ENCODE data around the gene FOXF1. TPM values are rescaled to one million over a fixed set of nuclear protein-coding genes. Genes with fewer than 3 reads are reported as not detected.

FOXF1 gene
- polyA plus RNA-seq, 2 of the 4 experiments (the other 2 are of a cell fraction) = not detected

DNA sequence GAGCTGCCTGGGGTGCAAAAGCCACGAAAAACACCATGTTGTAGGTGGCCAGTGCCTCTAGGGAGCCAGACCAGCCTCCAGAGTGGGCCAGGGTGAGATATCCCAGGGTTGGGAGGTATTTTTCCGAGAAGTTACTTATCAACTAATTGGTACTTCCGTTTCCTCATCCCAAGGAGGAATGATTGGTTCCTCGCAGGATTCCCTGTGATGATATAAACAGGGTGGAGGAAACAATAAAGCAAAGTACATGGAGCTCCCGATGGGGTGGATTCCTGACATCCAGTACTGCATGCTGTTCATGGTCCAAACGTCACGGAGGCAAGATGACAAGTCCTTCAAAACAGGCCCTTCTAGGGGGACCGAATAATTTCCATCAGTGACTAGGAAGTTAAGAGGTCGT, 39.4 kb upstream of the FOXF1 start:
- POLR2A ChIA-PET = no interaction called here
- no peaks in the 10 kb centered on the region for H3K4me1 ChIP-seq
- H3K4me3 ChIP-seq = no peak overlapping the region
- no peak for DNase-seq (ENCODE audit: low read depth in 1 of 2, low spot score in 1 of 2)
- TF ChIP-seq ZC3H11A (IDR thresholded peaks at IDR 0.05) (no peak), TP53 (CRISPR knock-in tag; IDR thresholded peaks at IDR 0.05) (no peak), JUN (IDR thresholded peaks at IDR 0.05) (no peak), GATA3 (IDR thresholded peaks at IDR 0.05; ENCODE audit: borderline replicate concordance) (no peak), HOXA7 (CRISPR knock-in tag; IDR thresholded peaks at IDR 0.05) (no peak), ZNF302 (CRISPR knock-in tag; IDR thresholded peaks at IDR 0.05) (no peak), CHD4 (IDR thresholded peaks at IDR 0.05; ENCODE audit: borderline replicate concordance) (no peak), ZSCAN20 (CRISPR knock-in tag; IDR thresholded peaks at IDR 0.05) (no peak), SREBF2 (IDR thresholded peaks at IDR 0.05) (no peak), RCOR1 (IDR thresholded peaks at IDR 0.05; ENCODE audit: low read depth, low read length) (no peak), NFE2L2 (conservative IDR thresholded peaks at IDR 0.05; ENCODE audit: low read length) (no peak), CEBPB (IDR thresholded peaks at IDR 0.05) (no peak), KDM5A (IDR thresholded peaks at IDR 0.05) (no peak), NR3C1 (IDR thresholded peaks at IDR 0.05) (no peak), RARB (CRISPR knock-in tag; IDR thresholded peaks at IDR 0.05) (no peak), HEYL (CRISPR knock-in tag; IDR thresholded peaks at IDR 0.05) (no peak), MYC (IDR thresholded peaks at IDR 0.05; ENCODE audit: borderline replicate concordance, low read length) (no peak)
- TF ChIP-seq, protein P1, sequence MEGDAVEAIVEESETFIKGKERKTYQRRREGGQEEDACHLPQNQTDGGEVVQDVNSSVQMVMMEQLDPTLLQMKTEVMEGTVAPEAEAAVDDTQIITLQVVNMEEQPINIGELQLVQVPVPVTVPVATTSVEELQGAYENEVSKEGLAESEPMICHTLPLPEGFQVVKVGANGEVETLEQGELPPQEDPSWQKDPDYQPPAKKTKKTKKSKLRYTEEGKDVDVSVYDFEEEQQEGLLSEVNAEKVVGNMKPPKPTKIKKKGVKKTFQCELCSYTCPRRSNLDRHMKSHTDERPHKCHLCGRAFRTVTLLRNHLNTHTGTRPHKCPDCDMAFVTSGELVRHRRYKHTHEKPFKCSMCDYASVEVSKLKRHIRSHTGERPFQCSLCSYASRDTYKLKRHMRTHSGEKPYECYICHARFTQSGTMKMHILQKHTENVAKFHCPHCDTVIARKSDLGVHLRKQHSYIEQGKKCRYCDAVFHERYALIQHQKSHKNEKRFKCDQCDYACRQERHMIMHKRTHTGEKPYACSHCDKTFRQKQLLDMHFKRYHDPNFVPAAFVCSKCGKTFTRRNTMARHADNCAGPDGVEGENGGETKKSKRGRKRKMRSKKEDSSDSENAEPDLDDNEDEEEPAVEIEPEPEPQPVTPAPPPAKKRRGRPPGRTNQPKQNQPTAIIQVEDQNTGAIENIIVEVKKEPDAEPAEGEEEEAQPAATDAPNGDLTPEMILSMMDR (IDR thresholded peaks at IDR 0.05) = no peak
- H3K4me2 ChIP-seq = no peak overlapping the region
- FAIRE-seq = no peak
- CTCF ChIA-PET = interaction anchor here (1.1 kb wide), 1 partner anchor 651 kb away, joined by 4 read pairs; no protein-coding TSS in a partner anchor
- H3K9me3 ChIP-seq = peaks cover 11% of the 10 kb centered on the region
- no peak for ATAC-seq
- 13% methylated on average over 9 of the region's 9 CpGs for WGBS (ENCODE audit: missing lambda C conversion rate)
- no peak overlapping the region for H3K27ac ChIP-seq

DNA sequence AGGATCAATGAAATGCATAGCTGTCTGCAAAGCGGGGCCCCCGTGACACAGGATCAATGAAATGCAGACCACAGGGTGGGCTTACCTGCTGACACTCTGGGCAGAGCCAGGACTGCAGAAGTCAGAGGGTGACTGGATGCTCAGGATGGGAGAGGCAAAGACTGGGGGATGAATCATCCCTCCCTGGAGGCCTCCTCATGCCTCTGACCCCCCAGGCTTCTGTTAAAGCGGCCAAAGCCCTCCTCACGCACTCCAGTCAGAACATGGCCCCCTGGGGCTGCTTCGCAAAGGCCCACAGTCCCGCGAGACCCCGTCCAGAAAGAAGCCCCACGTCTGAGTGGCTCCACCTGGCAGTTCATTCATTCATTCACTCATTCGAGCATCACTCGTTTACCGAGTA, 38.4 kb upstream of the FOXF1 start:
- DNase-seq (ENCODE audit: low read depth in 1 of 2, low spot score in 1 of 2) (no peak), ATAC-seq (no peak), FAIRE-seq (no peak)
- TF ChIP-seq TP53 (CRISPR knock-in tag; IDR thresholded peaks at IDR 0.05) (no peak), ZSCAN20 (CRISPR knock-in tag; IDR thresholded peaks at IDR 0.05) (no peak), HOXA7 (CRISPR knock-in tag; IDR thresholded peaks at IDR 0.05) (no peak), CHD2 (IDR thresholded peaks at IDR 0.05; ENCODE audit: low read length, partially characterized antibody) (no peak), ZNF302 (CRISPR knock-in tag; IDR thresholded peaks at IDR 0.05) (no peak), FOXS1 (CRISPR knock-in tag; IDR thresholded peaks at IDR 0.05) (no peak)
- TF ChIP-seq, protein P2, sequence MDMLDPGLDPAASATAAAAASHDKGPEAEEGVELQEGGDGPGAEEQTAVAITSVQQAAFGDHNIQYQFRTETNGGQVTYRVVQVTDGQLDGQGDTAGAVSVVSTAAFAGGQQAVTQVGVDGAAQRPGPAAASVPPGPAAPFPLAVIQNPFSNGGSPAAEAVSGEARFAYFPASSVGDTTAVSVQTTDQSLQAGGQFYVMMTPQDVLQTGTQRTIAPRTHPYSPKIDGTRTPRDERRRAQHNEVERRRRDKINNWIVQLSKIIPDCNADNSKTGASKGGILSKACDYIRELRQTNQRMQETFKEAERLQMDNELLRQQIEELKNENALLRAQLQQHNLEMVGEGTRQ (IDR thresholded peaks at IDR 0.05) = no peak
- Histone ChIP-seq H3K4me1 (no peaks in the 10 kb centered on the region), H3K27ac (no peak overlapping the region), H3K4me3 (no peak overlapping the region), H3K9me3 (peaks cover 11% of the 10 kb centered on the region), H3K4me2 (no peak overlapping the region)
- POLR2A ChIA-PET = no interaction called here
- CTCF ChIA-PET = interaction anchor here (0.9 to 1.1 kb wide), 2 partner anchors 131 to 652 kb away, joined by 4 read pairs; no protein-coding TSS in a partner anchor
- 48% methylated on average over 11 of the region's 12 CpGs for WGBS (ENCODE audit: missing lambda C conversion rate)

DNA sequence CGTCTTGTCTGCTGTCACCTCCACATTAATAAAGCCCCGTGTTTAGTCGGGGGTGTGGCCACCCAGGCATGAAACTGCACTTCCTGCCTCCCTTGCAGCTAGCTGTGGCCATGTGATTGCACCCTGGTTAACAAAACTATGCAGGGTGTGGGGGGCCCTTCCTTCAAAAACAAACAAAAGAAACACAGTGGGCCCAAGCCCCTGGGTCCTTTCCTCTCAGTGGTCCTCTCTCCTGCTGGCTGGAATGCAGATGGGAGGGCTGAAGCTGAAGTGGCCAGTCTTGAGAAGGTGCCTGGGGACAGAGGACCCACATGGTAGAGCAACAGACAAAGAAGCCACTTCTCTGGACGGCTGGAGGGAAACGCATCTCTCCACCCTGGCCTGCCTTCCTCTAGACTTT, 38.0 kb upstream of the FOXF1 start:
- H3K9me3 ChIP-seq = peaks cover 11% of the 10 kb centered on the region
- DNase-seq (ENCODE audit: low read depth in 1 of 2, low spot score in 1 of 2) (no peak), ATAC-seq (no peak), FAIRE-seq (no peak)
- H3K4me3 ChIP-seq = no peak overlapping the region
- ChIA-PET POLR2A (no interaction called here), CTCF (interaction anchor here (0.9 kb wide), 1 partner anchor 132 kb away, joined by 4 read pairs; no protein-coding TSS in a partner anchor)
- WGBS (ENCODE audit: missing lambda C conversion rate) = 4% methylated on average over 5 of the region's 5 CpGs
- no peak overlapping the region for H3K4me2 ChIP-seq
- TF ChIP-seq JUNB (IDR thresholded peaks at IDR 0.05) (no peak), EHMT2 (IDR thresholded peaks at IDR 0.05; ENCODE audit: low read depth) (no peak), EP300 (IDR thresholded peaks at IDR 0.05) (no peak), CBX8 (IDR thresholded peaks at IDR 0.05) (no peak), BHLHE40 (IDR thresholded peaks at IDR 0.05; ENCODE audit: low read depth, low read length) (no peak), KDM1A (IDR thresholded peaks at IDR 0.05; ENCODE audit: low read depth) (no peak)
- H3K4me1 ChIP-seq = no peaks in the 10 kb centered on the region
- no peak overlapping the region for H3K27ac ChIP-seq
